HG02798 (cell line): ENCODE measurements around the gene ZNF610.
"Not testable (repeated sequence)": the region's sequence is repeated elsewhere in the genome, so short reads cannot be mapped to it uniquely, and the experiment has no call there.

ENCODE experiments used
- ATAC-seq: cut with Tn5 transposase; IDR thresholded peaks from one replicate; pipeline ENCODE4 v1.9.1; 2021; ENCODE audit warnings: mild to moderate bottlenecking; ENCODE audit not compliant: unreplicated experiment, poor library complexity

Gene ZNF610

DNA sequence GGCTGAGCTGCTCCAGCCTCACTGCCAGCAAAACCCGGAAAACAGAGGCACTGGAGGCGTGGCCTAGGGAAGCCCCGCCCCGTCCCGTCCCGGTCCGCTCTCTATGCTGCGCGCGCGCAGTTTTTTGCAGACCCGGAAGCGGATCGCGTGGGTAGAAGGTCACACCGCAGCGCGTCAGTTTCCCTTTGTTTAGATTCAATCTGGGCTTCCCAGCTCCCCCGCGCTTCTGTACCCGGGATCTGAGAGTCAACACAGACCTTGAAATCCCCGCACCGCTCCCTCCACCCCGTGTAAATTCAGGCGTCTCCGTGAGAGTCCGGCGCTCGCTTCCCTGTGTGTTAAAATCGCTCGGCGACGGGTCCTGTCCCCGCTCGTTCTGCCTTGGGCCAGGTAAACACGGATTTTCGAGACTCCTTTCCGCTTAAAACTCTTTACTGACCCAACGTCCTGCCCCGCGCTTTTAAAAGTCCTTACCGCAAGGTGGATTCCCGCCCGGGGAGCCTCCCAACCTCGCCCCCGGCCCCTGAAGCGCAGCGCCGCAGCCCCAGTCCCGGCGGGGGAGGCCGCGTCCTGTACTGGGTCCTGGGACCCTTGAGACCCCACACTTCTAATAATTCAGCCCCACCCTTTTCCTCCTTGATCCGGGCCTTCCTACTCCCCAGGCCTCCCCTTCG lies at the start of gene ZNF610:
TSS of gene ZNF610 (plus strand) at position 127 of the 674 bp plus-strand sequence. CDS start 12,930 bp downstream, outside the sequence.
- ATAC-seq = peak; percentile 74

DNA sequence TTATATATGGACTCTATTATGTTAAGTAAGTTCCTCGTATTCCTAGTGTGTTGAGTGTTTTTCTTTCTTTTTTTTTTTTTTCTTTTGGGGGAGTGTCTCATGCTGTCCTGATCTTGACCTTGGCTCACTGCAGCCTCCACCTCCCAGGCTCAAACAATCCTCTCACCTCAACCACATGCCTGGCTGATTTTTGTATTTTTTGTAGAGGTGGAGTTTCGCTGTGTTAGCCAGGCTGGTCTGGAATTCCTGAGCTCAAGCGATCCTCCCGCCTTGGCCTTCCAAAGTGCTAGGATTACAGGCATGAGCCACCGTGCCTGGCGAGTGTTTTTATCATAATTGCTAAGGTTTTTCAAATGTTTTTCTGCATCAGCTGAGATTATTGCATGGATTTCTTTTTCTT lies 49.8 kb upstream of the ZNF610 start:
- ATAC-seq = no peak

DNA sequence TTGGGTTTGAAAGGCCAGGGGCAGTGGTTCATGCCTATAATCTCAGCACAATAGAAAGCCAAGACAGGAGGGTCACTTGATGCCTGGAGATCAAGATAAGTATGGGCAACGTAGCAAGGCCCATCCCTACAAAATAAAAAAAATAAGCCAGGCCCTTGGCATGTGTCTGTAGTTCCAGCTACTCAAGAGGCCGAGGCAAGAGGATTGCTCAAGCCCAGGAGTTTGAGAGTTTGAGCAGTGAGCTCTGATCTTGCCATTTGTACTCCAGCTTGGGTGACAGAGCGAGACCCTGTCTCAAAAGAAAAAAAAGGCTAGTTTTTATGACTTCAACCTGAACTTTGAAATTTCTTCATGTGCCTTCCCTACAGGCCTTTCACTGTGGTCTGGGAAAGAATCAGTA lies 44.3 kb upstream of the ZNF610 start:
- no peak for ATAC-seq

GRCh38 chr19:52292946-52293345 lies 43.1 kb upstream of the ZNF610 start:
- not testable (repeated sequence) for ATAC-seq

DNA sequence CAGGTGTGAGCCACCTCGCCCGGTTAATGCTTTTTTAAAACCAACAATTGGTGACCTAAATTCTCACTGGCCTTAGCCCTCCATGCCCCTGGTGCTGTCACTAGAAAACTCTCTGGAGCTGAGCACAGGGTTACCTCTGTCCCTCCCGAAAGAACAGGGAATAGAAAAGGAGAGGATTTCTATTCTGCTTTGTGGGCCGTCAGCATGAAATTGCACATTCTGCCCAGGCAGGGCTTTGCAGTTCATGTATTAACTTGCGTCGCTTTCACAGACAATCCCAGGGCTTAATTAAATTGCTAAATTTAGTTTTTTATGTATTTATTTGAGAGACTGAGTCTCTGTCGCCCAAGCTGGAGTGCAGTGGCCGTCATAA lies 39.7 kb upstream of the ZNF610 start:
- ATAC-seq = no peak

DNA sequence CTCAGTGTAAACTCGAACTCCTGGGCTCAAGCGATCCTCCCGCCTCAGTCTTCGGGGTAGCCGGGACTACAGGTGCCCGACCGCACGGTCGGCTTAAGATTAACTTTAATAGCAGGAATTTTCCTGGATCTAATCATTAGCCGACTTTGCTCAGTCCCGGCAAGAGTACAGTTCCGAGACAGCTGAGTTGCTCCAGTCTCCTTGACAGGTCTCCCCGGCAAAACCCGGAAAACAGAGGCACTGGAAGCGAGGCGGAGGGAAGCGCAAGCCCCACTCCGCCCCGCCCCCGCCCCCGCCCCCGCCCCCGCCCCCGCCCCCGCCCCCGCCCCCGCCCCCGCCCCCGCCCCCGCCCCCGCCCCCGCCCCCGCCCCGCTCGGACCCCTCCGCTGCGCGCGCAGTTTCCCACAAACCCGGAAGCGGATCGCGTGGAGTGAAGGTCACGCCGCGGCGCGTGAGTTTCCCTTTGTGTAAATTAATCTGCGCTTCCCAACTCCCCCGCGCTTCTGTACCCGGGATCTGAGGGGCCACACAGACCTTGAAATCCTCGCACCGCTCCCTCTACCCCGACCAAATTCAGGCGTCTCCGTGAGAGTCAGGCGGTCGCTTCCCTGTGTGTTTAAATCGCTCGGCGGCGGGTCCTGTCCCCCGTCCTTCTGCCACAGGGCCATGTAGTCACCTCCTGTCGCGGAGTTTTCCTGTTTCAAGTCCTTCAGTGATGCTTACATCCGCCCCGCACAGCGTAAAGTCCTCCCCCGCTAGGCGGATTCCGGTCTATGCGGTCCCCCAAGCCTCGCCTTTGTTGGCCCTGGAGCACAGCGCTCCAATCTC lies 39.1 kb upstream of the ZNF610 start, which contains the start of gene ZNF480:
TSS of gene ZNF480 (plus strand) at position 397 of the 828 bp plus-strand sequence. CDS start 3,244 bp downstream, outside the sequence.
- peak; percentile 62 for ATAC-seq

DNA sequence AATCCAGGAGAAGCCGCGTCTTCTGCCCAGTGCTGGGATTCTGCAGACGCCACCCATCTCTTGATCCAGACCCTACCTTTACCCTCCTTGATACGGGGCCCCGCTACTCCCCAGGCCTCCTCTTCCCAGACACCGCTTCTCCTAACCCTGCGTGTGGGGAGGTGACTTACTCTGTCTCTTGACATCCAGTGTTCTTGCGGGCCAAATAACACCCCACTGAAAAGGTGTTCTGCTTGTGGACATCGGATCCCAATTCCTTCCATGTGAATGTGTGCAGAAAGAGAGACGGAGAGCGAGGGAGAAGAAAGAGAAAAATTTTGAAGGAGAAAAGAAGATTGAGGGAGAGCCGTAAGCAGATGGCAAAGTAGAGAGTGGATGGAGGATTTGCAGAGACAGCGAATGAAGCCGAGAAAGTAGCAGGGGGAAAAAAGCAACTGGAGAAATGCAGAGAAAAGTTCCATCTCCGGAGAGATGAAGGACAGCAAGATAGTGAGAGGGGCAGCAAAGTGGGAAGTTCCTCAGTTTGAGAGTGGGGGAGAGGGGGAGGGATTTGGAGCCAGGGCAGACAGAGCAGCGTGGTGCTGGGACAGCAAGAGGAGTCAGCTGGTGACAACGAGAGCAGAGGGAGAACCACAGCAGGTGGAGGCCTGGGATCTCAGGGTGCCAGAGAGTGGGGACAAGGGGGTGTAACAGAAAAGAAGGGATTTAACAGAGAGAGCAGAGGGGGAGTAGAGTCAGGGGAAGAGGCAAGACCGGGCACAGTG lies 38.3 kb upstream of the ZNF610 start:
- no peak for ATAC-seq

DNA sequence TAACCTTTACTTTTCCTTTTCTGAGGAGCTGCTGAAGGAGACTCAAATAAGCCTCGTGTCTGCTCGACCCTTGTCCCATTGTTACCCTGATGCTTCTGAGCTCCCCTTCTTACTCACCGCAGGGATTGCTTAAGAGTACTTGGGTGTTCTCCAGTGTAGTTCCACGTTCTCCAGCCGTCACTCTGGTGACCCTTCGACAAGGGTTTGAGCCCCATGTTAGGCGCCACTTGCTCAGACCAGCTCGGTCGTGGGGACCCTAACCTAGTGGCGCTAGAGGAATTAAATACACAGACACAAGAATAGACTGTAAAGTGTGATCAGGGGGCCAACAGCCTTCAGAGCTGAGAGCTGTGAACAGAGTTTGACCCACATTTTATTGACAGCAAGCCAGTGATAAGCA lies 28.8 kb upstream of the ZNF610 start:
- ATAC-seq = no peak

GRCh38 chr19:52322429-52322828 lies 13.6 kb upstream of the ZNF610 start:
- no peak for ATAC-seq

DNA sequence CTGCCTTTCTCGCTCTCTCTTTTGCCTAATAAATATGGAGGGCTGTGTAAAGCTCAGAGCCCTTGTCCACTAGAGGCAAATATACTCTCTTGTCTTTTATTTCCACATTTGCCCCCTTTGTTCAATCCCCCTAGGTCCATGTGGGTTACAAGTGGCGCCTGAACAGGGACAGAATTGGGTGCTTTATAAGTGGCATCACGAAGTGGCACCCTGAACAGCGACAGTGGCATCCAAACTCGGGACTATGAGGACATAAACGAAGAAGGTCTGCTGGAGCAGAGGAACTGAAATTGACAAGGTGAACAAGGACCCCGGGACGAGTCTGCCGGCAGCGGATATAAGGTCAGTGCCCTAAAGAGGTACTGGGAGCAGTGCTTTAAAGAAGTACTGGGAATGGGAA lies 4.3 kb upstream of the ZNF610 start:
- no peak for ATAC-seq

DNA sequence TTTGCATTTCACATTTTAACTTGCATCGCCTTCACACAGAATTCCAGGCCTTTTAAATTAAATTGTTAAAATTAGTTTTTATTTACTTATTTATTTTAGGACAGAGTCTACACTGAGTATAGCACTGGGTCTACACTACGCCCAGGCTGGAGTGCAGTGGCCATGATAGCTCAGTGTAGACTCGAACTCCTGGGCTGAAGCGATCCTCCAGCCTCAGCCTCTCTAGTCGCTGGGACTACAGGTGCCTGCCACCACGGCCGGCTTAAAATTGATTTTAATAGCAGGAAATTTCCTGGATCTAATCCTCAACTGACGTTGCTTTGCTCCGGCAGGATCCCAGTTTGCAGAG lies 301 bp upstream of the ZNF610 start:
- no peak for ATAC-seq

DNA sequence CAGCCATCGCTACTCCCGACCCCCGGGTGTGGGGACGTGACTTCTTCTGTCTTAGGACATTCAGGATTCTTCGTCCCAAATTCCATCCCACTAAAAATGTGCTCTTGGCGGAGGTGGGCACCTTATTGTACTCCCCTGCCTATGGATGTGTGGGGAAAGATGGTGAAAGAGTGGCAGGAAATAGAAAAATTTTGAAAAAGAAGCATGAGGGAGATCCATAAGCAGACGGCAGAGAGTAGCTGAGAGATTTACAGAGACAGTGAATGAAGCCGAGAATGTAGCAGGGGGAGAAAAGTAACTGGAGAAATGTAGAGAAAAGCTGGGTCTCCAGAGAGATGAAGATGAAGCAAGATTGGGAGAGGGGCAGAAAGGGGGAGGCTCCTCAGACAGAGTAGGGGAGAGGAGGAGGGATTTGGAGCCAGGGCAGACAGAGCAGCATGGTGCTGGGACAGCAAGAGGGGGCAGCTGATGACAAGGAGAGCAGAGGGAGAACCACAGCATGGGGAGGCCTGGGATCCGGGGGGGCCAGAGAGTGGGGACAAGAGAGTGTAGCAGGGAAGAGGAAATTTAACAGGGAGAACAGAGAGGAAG lies 843 bp downstream of the ZNF610 start:
- no peak for ATAC-seq

GRCh38 chr19:52339022-52339421 lies 3.0 kb downstream of the ZNF610 start:
- not testable (repeated sequence) for ATAC-seq

GRCh38 chr19:52343548-52343947 lies 7.5 kb downstream of the ZNF610 start:
- no peak for ATAC-seq

DNA sequence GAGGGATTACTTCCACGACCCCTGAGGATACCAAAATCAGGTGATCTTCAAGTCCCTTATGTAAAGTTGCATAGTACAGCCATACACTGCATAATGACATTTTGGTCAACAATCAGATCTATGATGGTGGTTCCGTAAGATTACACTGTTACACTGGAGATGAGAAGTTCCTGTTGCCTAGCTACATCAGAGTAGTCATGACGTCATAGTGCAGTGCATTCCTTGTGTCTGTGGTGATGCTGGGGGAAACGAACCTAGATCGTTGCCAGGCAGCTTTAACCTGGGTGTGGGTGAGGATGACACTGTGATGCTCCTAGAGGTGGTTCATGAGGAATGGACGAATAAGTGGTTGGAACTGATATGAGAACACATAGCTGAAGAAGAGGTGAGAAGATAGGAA lies 9.1 kb downstream of the ZNF610 start:
- no peak for ATAC-seq

- ATAC-seq = no peak
Measured at GRCh38 chr19:52351512-52351911, 15.5 kb downstream of the ZNF610 start.

GRCh38 chr19:52366414-52366824 lies 30.4 kb downstream of the ZNF610 start:
- ATAC-seq = no peak

- ATAC-seq = peak; percentile 86
Measured at GRCh38 chr19:52369559-52370340, 33.7 kb downstream of the ZNF610 start, which contains the start of gene ZNF880. Gene ZNF880, plus strand, starts transcription at chr19:52369923. Its CDS starts 43 bp downstream, at chr19:52369966.

- ATAC-seq = no peak
Measured at GRCh38 chr19:52370341-52370710, 34.3 kb downstream of the ZNF610 start.

- ATAC-seq = no peak
Measured at GRCh38 chr19:52391135-52391534, 55.1 kb downstream of the ZNF610 start.
